Measurements from ENCODE around the gene RPS4Y1.

RPS4Y1 gene

DNA sequence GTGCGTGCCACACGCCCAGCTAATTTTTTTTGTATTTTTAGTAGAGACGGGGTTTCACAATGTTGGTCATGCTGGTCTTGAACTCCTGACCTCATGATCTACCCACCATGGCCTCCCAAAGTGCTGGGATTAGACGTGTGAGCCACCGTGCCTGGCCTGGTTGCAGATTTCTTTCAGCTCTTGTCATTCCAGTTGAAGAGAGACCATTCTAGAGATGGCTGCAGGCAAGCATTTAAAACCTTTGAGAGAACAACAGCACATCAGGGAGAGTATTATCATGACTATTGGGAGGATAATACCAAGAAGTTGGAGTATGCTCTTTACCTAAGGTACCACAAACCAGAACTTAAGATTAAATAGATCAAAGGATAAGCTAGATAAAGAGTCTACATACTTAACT is 12.9 kb upstream of the RPS4Y1 start:
- Histone ChIP-seq H3K4me1 (no peaks in the 10 kb centered on the region), H3K27me3 (no peaks in the 10 kb centered on the region), H3K9me3 (no peaks in the 10 kb centered on the region), H3K36me3 (no peaks in the 10 kb centered on the region), H3K4me3 (ENCODE audit: low read depth, low read length) (no peak overlapping the region)
- no peak for DNase-seq
- TF ChIP-seq, protein P1, sequence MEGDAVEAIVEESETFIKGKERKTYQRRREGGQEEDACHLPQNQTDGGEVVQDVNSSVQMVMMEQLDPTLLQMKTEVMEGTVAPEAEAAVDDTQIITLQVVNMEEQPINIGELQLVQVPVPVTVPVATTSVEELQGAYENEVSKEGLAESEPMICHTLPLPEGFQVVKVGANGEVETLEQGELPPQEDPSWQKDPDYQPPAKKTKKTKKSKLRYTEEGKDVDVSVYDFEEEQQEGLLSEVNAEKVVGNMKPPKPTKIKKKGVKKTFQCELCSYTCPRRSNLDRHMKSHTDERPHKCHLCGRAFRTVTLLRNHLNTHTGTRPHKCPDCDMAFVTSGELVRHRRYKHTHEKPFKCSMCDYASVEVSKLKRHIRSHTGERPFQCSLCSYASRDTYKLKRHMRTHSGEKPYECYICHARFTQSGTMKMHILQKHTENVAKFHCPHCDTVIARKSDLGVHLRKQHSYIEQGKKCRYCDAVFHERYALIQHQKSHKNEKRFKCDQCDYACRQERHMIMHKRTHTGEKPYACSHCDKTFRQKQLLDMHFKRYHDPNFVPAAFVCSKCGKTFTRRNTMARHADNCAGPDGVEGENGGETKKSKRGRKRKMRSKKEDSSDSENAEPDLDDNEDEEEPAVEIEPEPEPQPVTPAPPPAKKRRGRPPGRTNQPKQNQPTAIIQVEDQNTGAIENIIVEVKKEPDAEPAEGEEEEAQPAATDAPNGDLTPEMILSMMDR (IDR thresholded peaks at IDR 0.05; ENCODE audit: low read depth, low read length), result no peak

- Histone ChIP-seq H3K36me3 (no peaks in the 10 kb centered on the region), H3K4me3 (ENCODE audit: low read depth, low read length) (no peak overlapping the region), H3K4me1 (no peaks in the 10 kb centered on the region), H3K27me3 (no peaks in the 10 kb centered on the region), H3K9me3 (no peaks in the 10 kb centered on the region)
- TF ChIP-seq, protein P1 (IDR thresholded peaks at IDR 0.05; ENCODE audit: low read depth, low read length), result no peak
- no peak for DNase-seq
Measured at GRCh38 chrY:2835230-2835629, 6.2 kb upstream of the RPS4Y1 start.

- H3K4me3 ChIP-seq (ENCODE audit: low read depth, low read length), result no peak overlapping the region
- TF ChIP-seq, protein P1 (IDR thresholded peaks at IDR 0.05; ENCODE audit: low read depth, low read length), result no peak
- DNase-seq, result no peak
- no peaks in the 10 kb centered on the region for H3K36me3 ChIP-seq
- no peaks in the 10 kb centered on the region for H3K9me3 ChIP-seq
- no peaks in the 10 kb centered on the region for H3K4me1 ChIP-seq
- no peaks in the 10 kb centered on the region for H3K27me3 ChIP-seq
Measured at GRCh38 chrY:2837078-2837477, 4.3 kb upstream of the RPS4Y1 start.

- Histone ChIP-seq H3K27me3 (no peaks in the 10 kb centered on the region), H3K9me3 (no peaks in the 10 kb centered on the region), H3K4me1 (no peaks in the 10 kb centered on the region), H3K4me3 (ENCODE audit: low read depth, low read length) (no peak overlapping the region), H3K36me3 (no peaks in the 10 kb centered on the region)
- DNase-seq, result no peak
- TF ChIP-seq, protein P1 (IDR thresholded peaks at IDR 0.05; ENCODE audit: low read depth, low read length), result no peak
Measured at GRCh38 chrY:2837932-2838331, 3.5 kb upstream of the RPS4Y1 start.

DNA sequence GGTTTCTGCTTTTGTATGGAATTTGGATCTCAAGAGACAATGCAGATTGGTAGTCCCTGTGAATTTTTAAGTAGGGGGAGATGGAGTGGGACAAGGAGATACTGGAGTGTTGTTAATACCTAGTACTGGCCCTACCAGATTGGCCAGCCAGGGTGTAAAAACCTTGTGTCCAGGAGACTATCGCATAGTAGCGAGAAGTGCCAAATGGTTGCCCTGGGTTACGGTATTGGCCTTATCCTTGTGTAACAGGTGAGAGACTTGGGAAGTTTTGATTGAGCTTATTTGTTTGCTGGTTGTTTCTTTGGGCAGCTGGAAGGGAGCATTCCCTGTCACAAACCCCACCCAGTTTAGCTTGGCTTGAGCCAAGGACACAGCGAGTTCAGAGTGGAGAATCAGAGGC is 5.4 kb downstream of the RPS4Y1 start:
- TF ChIP-seq, protein P1 (IDR thresholded peaks at IDR 0.05; ENCODE audit: low read depth, low read length), result no peak
- DNase-seq, result no peak
- H3K36me3 ChIP-seq, result no peaks in the 10 kb centered on the region
- no peaks in the 10 kb centered on the region for H3K4me1 ChIP-seq
- H3K4me3 ChIP-seq (ENCODE audit: low read depth, low read length), result no peak overlapping the region
- no peaks in the 10 kb centered on the region for H3K9me3 ChIP-seq
- H3K27me3 ChIP-seq, result no peaks in the 10 kb centered on the region

- H3K27me3 ChIP-seq, result no peaks in the 10 kb centered on the region
- no peaks in the 10 kb centered on the region for H3K36me3 ChIP-seq
- TF ChIP-seq, protein P1 (IDR thresholded peaks at IDR 0.05; ENCODE audit: low read depth, low read length), result no peak
- no peaks in the 10 kb centered on the region for H3K4me1 ChIP-seq
- H3K9me3 ChIP-seq, result no peaks in the 10 kb centered on the region
- DNase-seq, result no peak
- H3K4me3 ChIP-seq (ENCODE audit: low read depth, low read length), result no peak overlapping the region
Measured at GRCh38 chrY:2848384-2848783, 7.0 kb downstream of the RPS4Y1 start.
